ENCODE data around the gene CBARP. TPM values are rescaled to one million over a fixed set of nuclear protein-coding genes. Genes with fewer than 3 reads are reported as not detected.

The CBARP gene
- total and polyA plus RNA-seq, 9 of the 15 experiments (the other 6 are each of a cell fraction or from before 2014, with no cell fraction given), result 0.03 to 8.9 (median 1.2) TPM; not detected in 1

DNA sequence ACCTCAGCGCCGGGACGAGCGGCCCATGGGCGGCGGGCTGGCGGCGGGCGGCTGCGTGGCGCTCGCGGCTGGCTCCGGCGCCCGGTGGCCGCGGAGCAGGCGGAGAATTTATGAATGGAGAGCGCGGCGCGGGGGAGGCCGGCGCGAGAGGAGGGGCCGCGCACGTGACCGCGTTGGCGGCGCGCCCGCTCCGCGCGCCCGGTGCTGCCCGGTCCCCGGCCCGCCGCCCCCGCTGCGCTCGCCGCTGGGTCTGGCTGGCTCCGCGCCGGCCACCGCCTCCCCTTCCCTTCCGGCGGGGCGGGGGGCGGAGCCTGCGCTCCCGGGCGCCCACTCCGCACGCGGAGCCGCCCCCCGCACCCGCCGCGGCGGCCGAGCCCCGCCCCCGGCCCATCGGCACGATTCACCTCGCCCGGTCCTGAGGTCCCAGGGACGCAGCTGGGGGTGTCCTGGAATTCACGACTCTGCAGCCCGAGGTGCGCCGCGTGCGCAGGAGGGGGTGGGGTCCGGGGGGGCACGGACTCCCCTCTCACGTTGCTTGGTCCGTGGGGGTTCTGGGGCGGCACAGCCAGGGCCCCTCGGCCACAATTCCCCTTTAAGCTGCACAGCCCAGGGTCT lies at the start of gene CBARP (continued):
- TF ChIP-seq ZNF274 (IDR thresholded peaks at IDR 0.05; ENCODE audit: borderline replicate concordance, low read depth, low read length), result no peak
- TF ChIP-seq ZBTB7A (IDR thresholded peaks at IDR 0.05; ENCODE audit: borderline replicate concordance, control insufficient read depth, low read depth, low read length), result peak; percentile 54; the same call in 1 of the 2 replicates
- no peak for TF ChIP-seq STAG1 (CRISPR knock-in tag; IDR thresholded peaks at IDR 0.05; ENCODE audit: borderline replicate concordance)
- no peak for TF ChIP-seq ARHGAP35 (IDR thresholded peaks at IDR 0.05; ENCODE audit: partially characterized antibody)
- peak in 1 of 2 experiments; percentile 84; a peak in 2 of 4 replicates for TF ChIP-seq NONO (IDR thresholded peaks at IDR 0.05; ENCODE audit: low read depth in 2 of 2, low read length in 1 of 2)
- TF ChIP-seq, protein P1, sequence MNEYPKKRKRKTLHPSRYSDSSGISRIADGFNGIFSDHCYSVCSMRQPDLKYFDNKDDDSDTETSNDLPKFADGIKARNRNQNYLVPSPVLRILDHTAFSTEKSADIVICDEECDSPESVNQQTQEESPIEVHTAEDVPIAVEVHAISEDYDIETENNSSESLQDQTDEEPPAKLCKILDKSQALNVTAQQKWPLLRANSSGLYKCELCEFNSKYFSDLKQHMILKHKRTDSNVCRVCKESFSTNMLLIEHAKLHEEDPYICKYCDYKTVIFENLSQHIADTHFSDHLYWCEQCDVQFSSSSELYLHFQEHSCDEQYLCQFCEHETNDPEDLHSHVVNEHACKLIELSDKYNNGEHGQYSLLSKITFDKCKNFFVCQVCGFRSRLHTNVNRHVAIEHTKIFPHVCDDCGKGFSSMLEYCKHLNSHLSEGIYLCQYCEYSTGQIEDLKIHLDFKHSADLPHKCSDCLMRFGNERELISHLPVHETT (CRISPR knock-in tag; conservative IDR thresholded peaks at IDR 0.05 in 1 of 2, IDR thresholded peaks at IDR 0.05 in 1 of 2), result peak in 1 of 2 experiments; percentile 98; a peak in 2 of 4 replicates
- TF ChIP-seq VEZF1 (CRISPR knock-in tag; IDR thresholded peaks at IDR 0.05), result peak; percentile 82
- no peak for TF ChIP-seq ZNF592 (IDR thresholded peaks at IDR 0.05)
- TF ChIP-seq POLR2G (IDR thresholded peaks at IDR 0.05; ENCODE audit: low read depth, low read length), result peak; percentile 27; the same call in 1 of the 2 replicates
- TF ChIP-seq ZNF41 (CRISPR knock-in tag; conservative IDR thresholded peaks at IDR 0.05), result no peak
- TF ChIP-seq, protein P2, sequence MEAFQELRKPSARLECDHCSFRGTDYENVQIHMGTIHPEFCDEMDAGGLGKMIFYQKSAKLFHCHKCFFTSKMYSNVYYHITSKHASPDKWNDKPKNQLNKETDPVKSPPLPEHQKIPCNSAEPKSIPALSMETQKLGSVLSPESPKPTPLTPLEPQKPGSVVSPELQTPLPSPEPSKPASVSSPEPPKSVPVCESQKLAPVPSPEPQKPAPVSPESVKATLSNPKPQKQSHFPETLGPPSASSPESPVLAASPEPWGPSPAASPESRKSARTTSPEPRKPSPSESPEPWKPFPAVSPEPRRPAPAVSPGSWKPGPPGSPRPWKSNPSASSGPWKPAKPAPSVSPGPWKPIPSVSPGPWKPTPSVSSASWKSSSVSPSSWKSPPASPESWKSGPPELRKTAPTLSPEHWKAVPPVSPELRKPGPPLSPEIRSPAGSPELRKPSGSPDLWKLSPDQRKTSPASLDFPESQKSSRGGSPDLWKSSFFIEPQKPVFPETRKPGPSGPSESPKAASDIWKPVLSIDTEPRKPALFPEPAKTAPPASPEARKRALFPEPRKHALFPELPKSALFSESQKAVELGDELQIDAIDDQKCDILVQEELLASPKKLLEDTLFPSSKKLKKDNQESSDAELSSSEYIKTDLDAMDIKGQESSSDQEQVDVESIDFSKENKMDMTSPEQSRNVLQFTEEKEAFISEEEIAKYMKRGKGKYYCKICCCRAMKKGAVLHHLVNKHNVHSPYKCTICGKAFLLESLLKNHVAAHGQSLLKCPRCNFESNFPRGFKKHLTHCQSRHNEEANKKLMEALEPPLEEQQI (IDR thresholded peaks at IDR 0.05), result no peak
- TF ChIP-seq CCNT2 (IDR thresholded peaks at IDR 0.05; ENCODE audit: borderline replicate concordance, extremely low read depth, insufficient read length, low read depth, low read length), result peak; percentile 92

Data from K562 (cell line).